HCT116 (cell line): ENCODE results near the gene DDX54. TPM values are rescaled to one million over a fixed set of nuclear protein-coding genes. Genes with fewer than 3 reads are reported as not detected.

Experiments
- ATAC-seq: fragments of 200-7000 bp; cut with Tn5 transposase; 2 replicates; pipeline ENCODE4 v1.9.1; 2020; ENCODE audit warnings: mild to moderate bottlenecking, moderate library complexity
- BruUV-seq: library from RNA; stranded (reverse); fragments of 400-500 nt; replicated peaks from 2 replicates; lab custom pipeline; 2021; lab: Mats Ljungman, UMichigan
- CTCF ChIA-PET: fragments of 300-600 bp; sonication (Branson Sonifier 250); formaldehyde crosslinking; loops from one replicate; lab custom pipeline; 2021; ENCODE audit warnings: antibody characterized with exemption; lab: Charles Lee
- POLR2A ChIA-PET: fragments of 300-600, 350-600 bp; sonication (Branson Sonifier 250); formaldehyde crosslinking; loops from one replicate; lab custom pipeline; 2021; ENCODE audit warnings: antibody characterized with exemption; lab: Charles Lee
- RAD21 ChIA-PET, 2 experiments: fragments of 300-600 bp; sonication (Branson Sonifier 250); formaldehyde crosslinking; loops; one replicate each; lab custom pipeline; 2023; ENCODE audit warnings: low total read pairs in 2 of 2; ENCODE audit not compliant: uncharacterized antibody in 2 of 2, unreplicated experiment in 2 of 2, low non-redundant PET in 1 of 2; lab: Charles Lee
- DNase-seq: peaks from one replicate; pipeline ENCODE4 v3.0.0-alpha.2; 2010; ENCODE audit warnings: low read depth, low spot score
- H2AFZ ChIP-seq: fragments of 200-600 bp; shearing (Covaris generic), sonication (generic); 2 replicates; pipeline ENCODE4 v1.6.1; 2017; ENCODE audit warnings: low read depth, mixed run types, mixed read lengths, antibody characterized with exemption, low read length; ENCODE audit not compliant: poor library complexity, severe bottlenecking
- H3K27ac ChIP-seq: 2 replicates; pipeline ENCODE4 v1.5.1; 2012; ENCODE audit warnings: low read depth, low read length
- H3K27me3 ChIP-seq: fragments of 200-600 bp; sonication (generic); 2 replicates; pipeline ENCODE4 v1.6.1; 2016; ENCODE audit warnings: mixed run types, low read length, mixed read lengths; ENCODE audit not compliant: insufficient read depth
- H3K36me3 ChIP-seq, 2 experiments: fragments of 200-500 bp in 1 of 2; fragments of 200-600 bp in 1 of 2; sonication (Bioruptor generic) in 1 of 2; sonication (generic) in 1 of 2; 2 replicates each; pipeline versions ENCODE4 v1.5.1 to v1.6.1; 2014 to 2016; ENCODE audit warnings: low read length in 2 of 2, inconsistent platforms in 1 of 2, mixed read lengths in 1 of 2, mixed run types in 1 of 2; ENCODE audit not compliant: insufficient read depth in 2 of 2, control insufficient read depth in 1 of 2
- H3K4me1 ChIP-seq, 2 experiments: fragments of 200-600 bp in 1 of 2; sonication (generic) in 1 of 2; 2 replicates each; pipeline versions ENCODE4 v1.5.1 to v1.6.1; 2012 to 2017; ENCODE audit warnings: low read length in 2 of 2, inconsistent platforms in 1 of 2, mild to moderate bottlenecking in 1 of 2, mixed read lengths in 1 of 2, mixed run types in 1 of 2, moderate library complexity in 1 of 2; ENCODE audit not compliant: insufficient read depth in 2 of 2, control insufficient read depth in 1 of 2
- H3K4me2 ChIP-seq: fragments of 200-600 bp; sonication (generic); 2 replicates; pipeline ENCODE4 v1.6.1; 2017; ENCODE audit warnings: mixed run types, low read length, mixed read lengths
- H3K4me3 ChIP-seq, 2 experiments: fragments of 200-600 bp in 1 of 2; sonication (generic) in 1 of 2; replicated peaks in 1 of 2; 2 replicates each; pipeline ENCODE4 v1.5.1; 2011 to 2016; ENCODE audit warnings: low read length in 2 of 2, control low read depth in 1 of 2, low read depth in 1 of 2, mild to moderate bottlenecking in 1 of 2, mixed read lengths in 1 of 2, mixed run types in 1 of 2
- H3K79me2 ChIP-seq: fragments of 200-600 bp; sonication (generic); 2 replicates; pipeline ENCODE4 v1.6.1; 2017; ENCODE audit warnings: mild to moderate bottlenecking, mixed run types, low read length, moderate library complexity, mixed read lengths; ENCODE audit not compliant: insufficient read depth
- H3K9ac ChIP-seq: fragments of 200-600 bp; sonication (generic); 2 replicates; pipeline ENCODE4 v1.6.1; 2016; ENCODE audit warnings: low read length, mixed read lengths
- H3K9me2 ChIP-seq: fragments of 200-600 bp; sonication (generic), shearing (Covaris generic); 2 replicates; pipeline ENCODE4 v1.6.1; 2017; ENCODE audit warnings: mixed run types, mild to moderate bottlenecking, moderate library complexity; ENCODE audit not compliant: insufficient read depth
- H3K9me3 ChIP-seq, 2 experiments: fragments of 200-500 bp in 1 of 2; fragments of 200-600 bp in 1 of 2; sonication (Bioruptor generic) in 1 of 2; sonication (generic) in 1 of 2; 2 replicates each; pipeline ENCODE4 v1.6.1; 2014 to 2017; ENCODE audit warnings: low read length in 2 of 2, mixed read lengths in 2 of 2, inconsistent platforms in 1 of 2, low read depth in 1 of 2, mild to moderate bottlenecking in 1 of 2, mixed run types in 1 of 2, moderate library complexity in 1 of 2; ENCODE audit not compliant: control insufficient read depth in 1 of 2, insufficient read depth in 1 of 2
- H4K20me1 ChIP-seq: fragments of 200-600 bp; sonication (generic), shearing (Covaris generic); 2 replicates; pipeline ENCODE4 v1.6.1; 2017; ENCODE audit warnings: mixed run types, mild to moderate bottlenecking, moderate library complexity; ENCODE audit not compliant: insufficient read depth
- CBX3 ChIP-seq: IDR thresholded peaks from 2 replicates; pipeline ENCODE4 v1.6.1; 2012; ENCODE audit warnings: low read depth
- CEBPB ChIP-seq: IDR thresholded peaks from 2 replicates; pipeline ENCODE4 v1.6.1; 2012; ENCODE audit warnings: low read depth
- EGR1 ChIP-seq: IDR thresholded peaks from 2 replicates; pipeline ENCODE4 v1.6.1; 2012; ENCODE audit warnings: low read depth
- ELF1 ChIP-seq: IDR thresholded peaks from 2 replicates; pipeline ENCODE4 v1.6.1; 2012; ENCODE audit warnings: low read depth, borderline replicate concordance
- EZH2 ChIP-seq: fragments of 200-600 bp; sonication (generic); IDR thresholded peaks from 2 replicates; pipeline ENCODE4 v1.6.1; 2017; ENCODE audit warnings: antibody characterized with exemption, mixed run types
- FOSL1 ChIP-seq: IDR thresholded peaks from 2 replicates; pipeline ENCODE4 v1.6.1; 2012; ENCODE audit warnings: low read depth
- JUND ChIP-seq: IDR thresholded peaks from 2 replicates; pipeline ENCODE4 v1.6.1; 2012
- MAX ChIP-seq: IDR thresholded peaks from 2 replicates; pipeline ENCODE4 v1.6.1; 2012
- POLR2AphosphoS5 ChIP-seq: IDR thresholded peaks from 2 replicates; pipeline ENCODE4 v1.6.1; 2011; ENCODE audit warnings: mild to moderate bottlenecking, low read depth, low read length, moderate library complexity
- RAD21 ChIP-seq: IDR thresholded peaks from 2 replicates; pipeline ENCODE4 v1.6.1; 2012; ENCODE audit warnings: low read depth, mild to moderate bottlenecking
- REST ChIP-seq: IDR thresholded peaks from 2 replicates; pipeline ENCODE4 v1.6.1; 2012; ENCODE audit warnings: low read depth
- SIN3A ChIP-seq: IDR thresholded peaks from 2 replicates; pipeline ENCODE4 v1.6.1; 2012; ENCODE audit warnings: low read depth
- SP1 ChIP-seq: IDR thresholded peaks from 2 replicates; pipeline ENCODE4 v1.6.1; 2012; ENCODE audit warnings: low read depth
- YY1 ChIP-seq: IDR thresholded peaks from 2 replicates; pipeline ENCODE4 v1.6.1; 2011; ENCODE audit warnings: low read length, low read depth, moderate library complexity, mild to moderate bottlenecking; ENCODE audit not compliant: insufficient replicate concordance; ENCODE audit errors: extremely low read depth
- ZFX ChIP-seq: fragments of 450-650 bp; IDR thresholded peaks from 2 replicates; pipeline ENCODE4 v1.6.1; 2017
- intact Hi-C: fragments of 100-400 bp; cut with micrococcal nuclease; formaldehyde crosslinking; loops from 2 replicates; pipeline ENCODE4 v1.10.0; 2022
- total RNA-seq: library from RNA; stranded (reverse); gene quantifications from one replicate; pipeline ENCODE4 v1.2.1, GENCODE V29; 2021; ENCODE audit not compliant: unreplicated experiment
- TF ChIP-seq, protein P1 (sequence below): IDR thresholded peaks from 2 replicates; pipeline ENCODE4 v1.6.1; 2011; ENCODE audit warnings: mild to moderate bottlenecking, low read length, moderate library complexity; ENCODE audit not compliant: insufficient replicate concordance; ENCODE audit errors: extremely low read depth

The DDX54 gene
- total RNA-seq, 1 experiment from 2014 or later, result 110 TPM

GRCh38 chr12:113112043-113112899, 73.0 kb downstream of the DDX54 start:
- Histone ChIP-seq H2AFZ (no peak overlapping the region), H3K79me2 (no peaks in the 10 kb centered on the region), H3K27me3 (no peaks in the 10 kb centered on the region), H3K4me3 (no peak overlapping the region), H3K4me2 (no peak overlapping the region), H3K27ac (no peak overlapping the region), H3K9me2 (no peaks in the 10 kb centered on the region), H3K36me3 (no peaks in the 10 kb centered on the region), H3K9ac (no peak overlapping the region), H3K4me1 (no peaks in the 10 kb centered on the region; a peak in 1 of 4 replicates), H4K20me1 (no peaks in the 10 kb centered on the region), H3K9me3 (no peaks in the 10 kb centered on the region)
- TF ChIP-seq POLR2AphosphoS5, result no peak
- TF ChIP-seq ELF1, result no peak
- TF ChIP-seq EZH2, result no peak
- no peak for TF ChIP-seq SIN3A
- no peak for TF ChIP-seq FOSL1
- TF ChIP-seq CBX3, result no peak
- TF ChIP-seq ZFX, result no peak
- no peak for TF ChIP-seq RAD21
- TF ChIP-seq REST, result no peak
- TF ChIP-seq EGR1, result no peak
- TF ChIP-seq SP1, result no peak
- no peak for TF ChIP-seq MAX
- no peak for TF ChIP-seq CEBPB
- no peak for TF ChIP-seq JUND
- no peak for TF ChIP-seq YY1
- TF ChIP-seq, protein P1, sequence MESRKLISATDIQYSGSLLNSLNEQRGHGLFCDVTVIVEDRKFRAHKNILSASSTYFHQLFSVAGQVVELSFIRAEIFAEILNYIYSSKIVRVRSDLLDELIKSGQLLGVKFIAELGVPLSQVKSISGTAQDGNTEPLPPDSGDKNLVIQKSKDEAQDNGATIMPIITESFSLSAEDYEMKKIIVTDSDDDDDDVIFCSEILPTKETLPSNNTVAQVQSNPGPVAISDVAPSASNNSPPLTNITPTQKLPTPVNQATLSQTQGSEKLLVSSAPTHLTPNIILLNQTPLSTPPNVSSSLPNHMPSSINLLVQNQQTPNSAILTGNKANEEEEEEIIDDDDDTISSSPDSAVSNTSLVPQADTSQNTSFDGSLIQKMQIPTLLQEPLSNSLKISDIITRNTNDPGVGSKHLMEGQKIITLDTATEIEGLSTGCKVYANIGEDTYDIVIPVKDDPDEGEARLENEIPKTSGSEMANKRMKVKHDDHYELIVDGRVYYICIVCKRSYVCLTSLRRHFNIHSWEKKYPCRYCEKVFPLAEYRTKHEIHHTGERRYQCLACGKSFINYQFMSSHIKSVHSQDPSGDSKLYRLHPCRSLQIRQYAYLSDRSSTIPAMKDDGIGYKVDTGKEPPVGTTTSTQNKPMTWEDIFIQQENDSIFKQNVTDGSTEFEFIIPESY, result no peak
- BruUV-seq, result no TSS peak
- no peak for ATAC-seq
- no peak for DNase-seq
- POLR2A ChIA-PET, result no interaction called here
- intact Hi-C loops, result no loop called here
- CTCF ChIA-PET, result no interaction called here
- RAD21 ChIA-PET, result no interaction called here
